HG03558 (cell line): ENCODE measurements around the gene OSBPL6.
"Not testable (repeated sequence)": the region's sequence is repeated elsewhere in the genome, so short reads cannot be mapped to it uniquely, and the experiment has no call there.

Source experiments
- ATAC-seq: cut with Tn5 transposase; IDR thresholded peaks from one replicate; pipeline ENCODE4 v1.9.1; 2021; ENCODE audit warnings: moderate number of reproducible peaks; ENCODE audit not compliant: unreplicated experiment; ENCODE audit errors: extremely low read depth

The OSBPL6 gene

GRCh38 chr2:178330175-178331017, 136.1 kb downstream of the OSBPL6 start:
- no peak for ATAC-seq

GRCh38 chr2:178331474-178332432, 137.4 kb downstream of the OSBPL6 start:
- ATAC-seq = no peak

- no peak for ATAC-seq
Observed at GRCh38 chr2:178333851-178334250, 139.5 kb downstream of the OSBPL6 start.

GRCh38 chr2:178335230-178335629, 140.9 kb downstream of the OSBPL6 start:
- no peak for ATAC-seq

- ATAC-seq = no peak
Observed at GRCh38 chr2:178344121-178344520, 149.8 kb downstream of the OSBPL6 start.

- no peak for ATAC-seq
Observed at GRCh38 chr2:178345951-178346350, 151.6 kb downstream of the OSBPL6 start.

GRCh38 chr2:178350051-178350450, 155.7 kb downstream of the OSBPL6 start:
- no peak for ATAC-seq

GRCh38 chr2:178357704-178358103, 163.4 kb downstream of the OSBPL6 start:
- not testable (repeated sequence) for ATAC-seq

- ATAC-seq = no peak
Observed at GRCh38 chr2:178359192-178359912, 165.0 kb downstream of the OSBPL6 start.

- ATAC-seq = no peak
Observed at GRCh38 chr2:178361588-178361987, 167.3 kb downstream of the OSBPL6 start.

GRCh38 chr2:178363252-178363651, 168.9 kb downstream of the OSBPL6 start:
- ATAC-seq = no peak

- ATAC-seq = no peak
Observed at GRCh38 chr2:178365116-178365515, 170.8 kb downstream of the OSBPL6 start.

- no peak for ATAC-seq
Observed at GRCh38 chr2:178366412-178366811, 172.1 kb downstream of the OSBPL6 start.

- ATAC-seq = no peak
Observed at GRCh38 chr2:178367344-178367743, 173.0 kb downstream of the OSBPL6 start.

GRCh38 chr2:178374865-178375264, 180.6 kb downstream of the OSBPL6 start:
- ATAC-seq = no peak

- no peak for ATAC-seq
Observed at GRCh38 chr2:178377046-178377445, 182.7 kb downstream of the OSBPL6 start.

GRCh38 chr2:178379162-178380004, 185.1 kb downstream of the OSBPL6 start:
- no peak for ATAC-seq

GRCh38 chr2:178380763-178381162, 186.5 kb downstream of the OSBPL6 start:
- ATAC-seq = no peak

GRCh38 chr2:178383718-178384117, 189.4 kb downstream of the OSBPL6 start:
- no peak for ATAC-seq
